HepG2 (cell line): ENCODE data around the gene CDC42EP5. TPM values are rescaled to one million over a fixed set of nuclear protein-coding genes. Genes with fewer than 3 reads are reported as not detected.

ENCODE experiments used
- AHR ChIP-seq: IDR thresholded peaks from 2 replicates; pipeline ENCODE4 v1.6.1; 2018; ENCODE audit warnings: missing genetic modification reagents, missing compliant biosample characterization
- LCORL ChIP-seq, 2 experiments: fragments of 450-650 bp in 1 of 2; sonication (generic) in 1 of 2; formaldehyde crosslinking in 1 of 2; IDR thresholded peaks; 2 replicates each; pipeline versions ENCODE4 v1.5.0 to v1.6.1; 2017 to 2020; ENCODE audit warnings: antibody characterized with exemption in 1 of 2, missing genetic modification reagents in 1 of 2
- MIER3 ChIP-seq: IDR thresholded peaks from 2 replicates; pipeline ENCODE4 v1.6.1; 2016; ENCODE audit warnings: missing compliant biosample characterization, borderline replicate concordance
- NFE2 ChIP-seq: sonication (generic); formaldehyde crosslinking; IDR thresholded peaks from 2 replicates; pipeline ENCODE4 v1.4.0; 2020; ENCODE audit warnings: missing genetic modification reagents
- SALL2 ChIP-seq: sonication (generic); formaldehyde crosslinking; IDR thresholded peaks from 2 replicates; pipeline ENCODE4 v1.8.1; 2023; ENCODE audit warnings: mild to moderate bottlenecking, missing genetic modification reagents, inconsistent platforms
- SMARCE1 ChIP-seq: fragments of 450-650 bp; IDR thresholded peaks from 2 replicates; pipeline ENCODE4 v1.6.1; 2017; ENCODE audit warnings: borderline replicate concordance
- ZIK1 ChIP-seq: sonication (generic); formaldehyde crosslinking; IDR thresholded peaks from 2 replicates; pipeline ENCODE4 v1.5.0; 2020; ENCODE audit warnings: mild to moderate bottlenecking, low read depth, missing genetic modification reagents, borderline replicate concordance
- ZNF354B ChIP-seq: sonication (generic); formaldehyde crosslinking; IDR thresholded peaks from 2 replicates; pipeline ENCODE4 v1.8.0; 2022; ENCODE audit warnings: mild to moderate bottlenecking, missing genetic modification reagents
- ZNF577 ChIP-seq: sonication (generic); formaldehyde crosslinking; IDR thresholded peaks from 2 replicates; pipeline ENCODE4 v1.4.0; 2020; ENCODE audit warnings: mild to moderate bottlenecking, low read depth, missing genetic modification reagents, borderline replicate concordance
- polyA plus RNA-seq, 8 experiments: library from polyadenylated mRNA; depleted of rRNA in 3 of 8; stranded (reverse) in 7 of 8; unstranded in 1 of 8; fragments of >200 nt; fragmentation: Illumina TruSeq in 4 of 8; extraction: Trizol in 4 of 8; gene quantifications; 2 replicates each; pipeline versions ENCODE4 v1.2.1 to v1.2.3, GENCODE V29; 2011 to 2016; ENCODE audit warnings: low read depth in 4 of 8, missing spikeins in 1 of 8, mixed read lengths in 1 of 8; ENCODE audit not compliant: insufficient read depth in 1 of 8
- total RNA-seq, 5 experiments: library from RNA; depleted of rRNA; stranded (reverse); fragments of >200 nt; fragmentation: Illumina TruSeq; extraction: Trizol; gene quantifications; 2 replicates each; pipeline ENCODE4 v1.2.3, GENCODE V29; 2016; ENCODE audit warnings: low read depth in 1 of 5
- TF ChIP-seq, protein P1 (sequence below): sonication (generic); formaldehyde crosslinking; IDR thresholded peaks from 2 replicates; pipeline ENCODE4 v1.9.0; 2022; ENCODE audit warnings: missing genetic modification reagents, mild to moderate bottlenecking, borderline replicate concordance
- TF ChIP-seq, protein P2 (sequence below): sonication (generic); formaldehyde crosslinking; IDR thresholded peaks from 2 replicates; pipeline ENCODE4 v1.5.1; 2020; ENCODE audit warnings: mild to moderate bottlenecking, missing genetic modification reagents, borderline replicate concordance
- TF ChIP-seq, protein P3 (sequence below): sonication (generic); formaldehyde crosslinking; IDR thresholded peaks from 2 replicates; pipeline ENCODE4 v1.8.1; 2023; ENCODE audit warnings: mild to moderate bottlenecking, missing genetic modification reagents, borderline replicate concordance
- TF ChIP-seq, protein P4 (sequence below): IDR thresholded peaks from 2 replicates; pipeline ENCODE4 v1.6.1; 2018; ENCODE audit warnings: missing genetic modification reagents
- TF ChIP-seq, protein P5 (sequence below): sonication (generic); formaldehyde crosslinking; IDR thresholded peaks from 2 replicates; pipeline ENCODE4 v1.4.0; 2020; ENCODE audit warnings: missing genetic modification reagents
- TF ChIP-seq, protein P6 (sequence below): sonication (generic); formaldehyde crosslinking; IDR thresholded peaks from 2 replicates; pipeline ENCODE4 v1.4.0; 2020; ENCODE audit warnings: missing genetic modification reagents

CDC42EP5 gene
- total and polyA plus RNA-seq, 2 of the 13 experiments (the other 11 are each of a cell fraction or from before 2014, with no cell fraction given) = 0.41 to 1.6 TPM

DNA sequence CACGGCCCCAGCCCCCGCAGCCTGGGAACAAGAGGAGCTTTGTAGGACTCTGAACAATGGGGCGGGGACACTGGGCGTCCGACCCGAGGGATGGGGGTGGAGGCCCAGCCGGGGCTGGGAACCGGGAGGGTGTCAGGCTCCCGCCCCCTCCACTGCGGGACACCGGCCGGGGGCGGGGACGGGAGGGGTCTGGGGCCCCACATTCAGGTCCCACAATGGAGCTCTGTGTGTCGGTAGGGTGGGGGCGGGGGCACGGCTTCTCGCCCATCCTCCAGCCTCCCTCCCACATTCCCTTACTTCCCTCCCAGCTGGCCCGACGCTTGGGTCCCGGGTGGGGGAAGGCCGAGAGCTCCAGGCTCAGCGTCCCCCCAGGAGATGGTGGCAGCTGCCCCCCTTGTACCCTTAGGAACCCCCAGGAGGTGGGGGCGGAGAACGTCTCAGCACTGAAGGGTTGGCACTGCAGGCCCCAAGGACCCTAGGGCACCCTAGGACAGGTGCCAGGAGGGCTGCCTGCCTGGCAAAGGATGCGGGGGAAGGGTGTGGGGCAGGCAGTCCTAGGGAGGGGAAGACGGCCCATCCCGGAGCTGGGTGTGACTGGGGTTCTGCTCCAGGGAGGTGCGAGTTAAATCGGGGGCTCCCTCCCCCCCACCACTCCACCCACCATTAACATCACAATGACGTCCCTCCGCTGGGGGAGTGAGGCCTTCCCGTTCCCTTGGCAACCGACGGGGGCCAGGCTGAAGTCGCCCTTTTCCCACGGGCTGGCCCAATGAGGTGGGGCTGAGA lies 52.5 kb downstream of the CDC42EP5 start (continued):
- TF ChIP-seq, protein P1, sequence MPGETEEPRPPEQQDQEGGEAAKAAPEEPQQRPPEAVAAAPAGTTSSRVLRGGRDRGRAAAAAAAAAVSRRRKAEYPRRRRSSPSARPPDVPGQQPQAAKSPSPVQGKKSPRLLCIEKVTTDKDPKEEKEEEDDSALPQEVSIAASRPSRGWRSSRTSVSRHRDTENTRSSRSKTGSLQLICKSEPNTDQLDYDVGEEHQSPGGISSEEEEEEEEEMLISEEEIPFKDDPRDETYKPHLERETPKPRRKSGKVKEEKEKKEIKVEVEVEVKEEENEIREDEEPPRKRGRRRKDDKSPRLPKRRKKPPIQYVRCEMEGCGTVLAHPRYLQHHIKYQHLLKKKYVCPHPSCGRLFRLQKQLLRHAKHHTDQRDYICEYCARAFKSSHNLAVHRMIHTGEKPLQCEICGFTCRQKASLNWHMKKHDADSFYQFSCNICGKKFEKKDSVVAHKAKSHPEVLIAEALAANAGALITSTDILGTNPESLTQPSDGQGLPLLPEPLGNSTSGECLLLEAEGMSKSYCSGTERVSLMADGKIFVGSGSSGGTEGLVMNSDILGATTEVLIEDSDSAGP (CRISPR knock-in tag) = peak; percentile 72; the same call in 1 of the 2 replicates
- TF ChIP-seq SALL2 (CRISPR knock-in tag) (peak; percentile 81), ZNF354B (CRISPR knock-in tag) (no peak), MIER3 (CRISPR knock-in tag) (no peak; the same call in 1 of the 2 replicates), AHR (CRISPR knock-in tag) (no peak), LCORL (IDR thresholded peaks at IDR 0.05) (no peak), LCORL (CRISPR knock-in tag; IDR thresholded peaks at IDR 0.05) (peak; percentile 57; the same call in 1 of the 2 replicates), SMARCE1 (no peak), NFE2 (CRISPR knock-in tag) (no peak), ZIK1 (CRISPR knock-in tag) (no peak), ZNF577 (no peak)
- TF ChIP-seq, protein P2, sequence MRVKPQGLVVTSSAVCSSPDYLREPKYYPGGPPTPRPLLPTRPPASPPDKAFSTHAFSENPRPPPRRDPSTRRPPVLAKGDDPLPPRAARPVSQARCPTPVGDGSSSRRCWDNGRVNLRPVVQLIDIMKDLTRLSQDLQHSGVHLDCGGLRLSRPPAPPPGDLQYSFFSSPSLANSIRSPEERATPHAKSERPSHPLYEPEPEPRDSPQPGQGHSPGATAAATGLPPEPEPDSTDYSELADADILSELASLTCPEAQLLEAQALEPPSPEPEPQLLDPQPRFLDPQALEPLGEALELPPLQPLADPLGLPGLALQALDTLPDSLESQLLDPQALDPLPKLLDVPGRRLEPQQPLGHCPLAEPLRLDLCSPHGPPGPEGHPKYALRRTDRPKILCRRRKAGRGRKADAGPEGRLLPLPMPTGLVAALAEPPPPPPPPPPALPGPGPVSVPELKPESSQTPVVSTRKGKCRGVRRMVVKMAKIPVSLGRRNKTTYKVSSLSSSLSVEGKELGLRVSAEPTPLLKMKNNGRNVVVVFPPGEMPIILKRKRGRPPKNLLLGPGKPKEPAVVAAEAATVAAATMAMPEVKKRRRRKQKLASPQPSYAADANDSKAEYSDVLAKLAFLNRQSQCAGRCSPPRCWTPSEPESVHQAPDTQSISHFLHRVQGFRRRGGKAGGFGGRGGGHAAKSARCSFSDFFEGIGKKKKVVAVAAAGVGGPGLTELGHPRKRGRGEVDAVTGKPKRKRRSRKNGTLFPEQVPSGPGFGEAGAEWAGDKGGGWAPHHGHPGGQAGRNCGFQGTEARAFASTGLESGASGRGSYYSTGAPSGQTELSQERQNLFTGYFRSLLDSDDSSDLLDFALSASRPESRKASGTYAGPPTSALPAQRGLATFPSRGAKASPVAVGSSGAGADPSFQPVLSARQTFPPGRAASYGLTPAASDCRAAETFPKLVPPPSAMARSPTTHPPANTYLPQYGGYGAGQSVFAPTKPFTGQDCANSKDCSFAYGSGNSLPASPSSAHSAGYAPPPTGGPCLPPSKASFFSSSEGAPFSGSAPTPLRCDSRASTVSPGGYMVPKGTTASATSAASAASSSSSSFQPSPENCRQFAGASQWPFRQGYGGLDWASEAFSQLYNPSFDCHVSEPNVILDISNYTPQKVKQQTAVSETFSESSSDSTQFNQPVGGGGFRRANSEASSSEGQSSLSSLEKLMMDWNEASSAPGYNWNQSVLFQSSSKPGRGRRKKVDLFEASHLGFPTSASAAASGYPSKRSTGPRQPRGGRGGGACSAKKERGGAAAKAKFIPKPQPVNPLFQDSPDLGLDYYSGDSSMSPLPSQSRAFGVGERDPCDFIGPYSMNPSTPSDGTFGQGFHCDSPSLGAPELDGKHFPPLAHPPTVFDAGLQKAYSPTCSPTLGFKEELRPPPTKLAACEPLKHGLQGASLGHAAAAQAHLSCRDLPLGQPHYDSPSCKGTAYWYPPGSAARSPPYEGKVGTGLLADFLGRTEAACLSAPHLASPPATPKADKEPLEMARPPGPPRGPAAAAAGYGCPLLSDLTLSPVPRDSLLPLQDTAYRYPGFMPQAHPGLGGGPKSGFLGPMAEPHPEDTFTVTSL (CRISPR knock-in tag) = no peak
- TF ChIP-seq, protein P3, sequence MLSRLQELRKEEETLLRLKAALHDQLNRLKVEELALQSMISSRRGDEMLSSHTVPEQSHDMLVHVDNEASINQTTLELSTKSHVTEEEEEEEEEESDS (CRISPR knock-in tag) = no peak
- TF ChIP-seq, protein P4, sequence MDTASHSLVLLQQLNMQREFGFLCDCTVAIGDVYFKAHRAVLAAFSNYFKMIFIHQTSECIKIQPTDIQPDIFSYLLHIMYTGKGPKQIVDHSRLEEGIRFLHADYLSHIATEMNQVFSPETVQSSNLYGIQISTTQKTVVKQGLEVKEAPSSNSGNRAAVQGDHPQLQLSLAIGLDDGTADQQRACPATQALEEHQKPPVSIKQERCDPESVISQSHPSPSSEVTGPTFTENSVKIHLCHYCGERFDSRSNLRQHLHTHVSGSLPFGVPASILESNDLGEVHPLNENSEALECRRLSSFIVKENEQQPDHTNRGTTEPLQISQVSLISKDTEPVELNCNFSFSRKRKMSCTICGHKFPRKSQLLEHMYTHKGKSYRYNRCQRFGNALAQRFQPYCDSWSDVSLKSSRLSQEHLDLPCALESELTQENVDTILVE (CRISPR knock-in tag) = peak; percentile 77; the same call in 1 of the 2 replicates
- TF ChIP-seq, protein P5, sequence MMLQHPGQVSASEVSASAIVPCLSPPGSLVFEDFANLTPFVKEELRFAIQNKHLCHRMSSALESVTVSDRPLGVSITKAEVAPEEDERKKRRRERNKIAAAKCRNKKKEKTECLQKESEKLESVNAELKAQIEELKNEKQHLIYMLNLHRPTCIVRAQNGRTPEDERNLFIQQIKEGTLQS (CRISPR knock-in tag) = peak; percentile 18; the same call in 1 of the 2 replicates
- TF ChIP-seq, protein P6, sequence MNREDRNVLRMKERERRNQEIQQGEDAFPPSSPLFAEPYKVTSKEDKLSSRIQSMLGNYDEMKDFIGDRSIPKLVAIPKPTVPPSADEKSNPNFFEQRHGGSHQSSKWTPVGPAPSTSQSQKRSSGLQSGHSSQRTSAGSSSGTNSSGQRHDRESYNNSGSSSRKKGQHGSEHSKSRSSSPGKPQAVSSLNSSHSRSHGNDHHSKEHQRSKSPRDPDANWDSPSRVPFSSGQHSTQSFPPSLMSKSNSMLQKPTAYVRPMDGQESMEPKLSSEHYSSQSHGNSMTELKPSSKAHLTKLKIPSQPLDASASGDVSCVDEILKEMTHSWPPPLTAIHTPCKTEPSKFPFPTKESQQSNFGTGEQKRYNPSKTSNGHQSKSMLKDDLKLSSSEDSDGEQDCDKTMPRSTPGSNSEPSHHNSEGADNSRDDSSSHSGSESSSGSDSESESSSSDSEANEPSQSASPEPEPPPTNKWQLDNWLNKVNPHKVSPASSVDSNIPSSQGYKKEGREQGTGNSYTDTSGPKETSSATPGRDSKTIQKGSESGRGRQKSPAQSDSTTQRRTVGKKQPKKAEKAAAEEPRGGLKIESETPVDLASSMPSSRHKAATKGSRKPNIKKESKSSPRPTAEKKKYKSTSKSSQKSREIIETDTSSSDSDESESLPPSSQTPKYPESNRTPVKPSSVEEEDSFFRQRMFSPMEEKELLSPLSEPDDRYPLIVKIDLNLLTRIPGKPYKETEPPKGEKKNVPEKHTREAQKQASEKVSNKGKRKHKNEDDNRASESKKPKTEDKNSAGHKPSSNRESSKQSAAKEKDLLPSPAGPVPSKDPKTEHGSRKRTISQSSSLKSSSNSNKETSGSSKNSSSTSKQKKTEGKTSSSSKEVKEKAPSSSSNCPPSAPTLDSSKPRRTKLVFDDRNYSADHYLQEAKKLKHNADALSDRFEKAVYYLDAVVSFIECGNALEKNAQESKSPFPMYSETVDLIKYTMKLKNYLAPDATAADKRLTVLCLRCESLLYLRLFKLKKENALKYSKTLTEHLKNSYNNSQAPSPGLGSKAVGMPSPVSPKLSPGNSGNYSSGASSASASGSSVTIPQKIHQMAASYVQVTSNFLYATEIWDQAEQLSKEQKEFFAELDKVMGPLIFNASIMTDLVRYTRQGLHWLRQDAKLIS (CRISPR knock-in tag) = no peak
